GM10847 (cell line): ENCODE measurements around the gene RAB30.

Experiments
- POLR2A ChIP-seq: IDR thresholded peaks from 2 replicates; pipeline ENCODE4 v1.6.1; 2011; ENCODE audit not compliant: insufficient read length; ENCODE audit errors: extremely low read depth

Gene RAB30

DNA sequence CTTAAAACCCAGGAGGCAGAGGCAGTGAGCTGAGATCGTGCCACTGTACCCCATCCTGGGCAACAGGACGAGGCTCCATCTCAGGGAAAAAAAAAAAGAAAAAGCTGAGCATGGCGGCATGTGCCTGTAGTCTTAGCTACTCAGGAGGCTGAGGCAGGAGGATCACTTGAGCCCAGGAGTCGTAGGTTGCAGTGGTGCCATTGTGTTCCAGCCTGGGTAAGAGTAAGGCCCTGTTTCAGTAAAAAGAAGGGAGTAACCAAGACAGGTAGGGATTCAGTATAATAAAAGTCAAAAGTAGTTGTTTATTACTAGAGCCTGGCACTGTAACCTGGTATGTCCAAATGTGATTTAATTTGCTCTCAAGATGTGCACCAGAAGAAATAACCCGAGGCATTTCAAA lies 8.1 kb upstream of the RAB30 start:
- TF ChIP-seq POLR2A = no peak

DNA sequence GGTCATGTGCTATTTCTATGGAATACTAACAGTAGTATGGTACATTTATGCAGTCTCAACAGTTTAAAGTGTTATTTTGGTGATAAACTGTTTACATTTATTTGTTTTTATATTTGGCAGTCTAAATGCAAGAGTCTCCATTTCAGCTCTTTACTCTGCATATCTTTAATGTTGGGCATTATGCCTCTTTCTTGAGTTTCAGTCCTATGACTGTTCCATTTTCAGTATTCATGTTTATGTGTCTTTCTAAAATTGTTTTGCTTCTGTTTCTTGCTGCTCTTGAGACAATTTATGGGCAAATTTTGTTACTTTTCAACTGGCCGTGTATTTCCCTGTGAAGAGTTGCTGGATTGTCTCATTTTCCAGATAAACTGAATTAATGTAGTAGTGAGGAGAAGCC lies 6.6 kb upstream of the RAB30 start:
- no peak for TF ChIP-seq POLR2A

DNA sequence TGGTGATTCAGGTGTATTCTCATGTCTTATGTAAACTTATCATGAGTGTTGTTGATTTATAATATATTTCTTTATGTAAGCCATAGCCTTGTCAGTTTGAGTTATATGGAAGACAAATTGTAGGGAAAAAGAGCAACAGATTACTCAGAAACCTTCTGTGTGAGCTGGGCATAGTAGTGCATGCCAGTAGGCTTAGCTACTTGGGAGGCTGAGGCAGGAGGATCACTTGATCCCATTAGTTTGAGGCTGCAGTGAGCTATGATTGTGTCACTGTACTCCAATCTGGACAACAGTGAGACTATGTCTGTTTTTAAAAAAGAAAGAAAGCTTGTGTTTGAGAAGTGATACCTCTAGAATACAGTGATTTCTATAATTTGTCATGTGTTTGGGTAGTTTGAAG lies 2.2 kb upstream of the RAB30 start:
- no peak for TF ChIP-seq POLR2A

DNA sequence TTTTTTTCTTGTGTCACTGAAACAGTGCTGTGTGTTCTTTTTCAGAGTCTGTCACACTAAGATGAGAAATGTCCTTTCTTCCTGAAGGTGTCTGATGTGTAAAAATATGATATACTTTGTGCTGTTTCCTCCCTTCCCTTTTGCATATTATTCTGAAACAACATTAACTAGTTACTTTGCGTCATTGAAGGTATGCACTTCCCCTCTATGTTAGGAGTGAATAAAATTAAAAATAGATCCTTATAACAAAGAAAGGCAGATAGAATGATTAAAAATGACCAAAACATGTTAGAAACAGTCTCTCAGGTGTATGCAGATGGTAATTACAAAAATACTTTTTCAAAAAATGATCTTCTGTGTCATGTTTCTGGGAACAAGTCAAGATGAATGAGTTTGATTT lies 1.6 kb upstream of the RAB30 start:
- TF ChIP-seq POLR2A = no peak

DNA sequence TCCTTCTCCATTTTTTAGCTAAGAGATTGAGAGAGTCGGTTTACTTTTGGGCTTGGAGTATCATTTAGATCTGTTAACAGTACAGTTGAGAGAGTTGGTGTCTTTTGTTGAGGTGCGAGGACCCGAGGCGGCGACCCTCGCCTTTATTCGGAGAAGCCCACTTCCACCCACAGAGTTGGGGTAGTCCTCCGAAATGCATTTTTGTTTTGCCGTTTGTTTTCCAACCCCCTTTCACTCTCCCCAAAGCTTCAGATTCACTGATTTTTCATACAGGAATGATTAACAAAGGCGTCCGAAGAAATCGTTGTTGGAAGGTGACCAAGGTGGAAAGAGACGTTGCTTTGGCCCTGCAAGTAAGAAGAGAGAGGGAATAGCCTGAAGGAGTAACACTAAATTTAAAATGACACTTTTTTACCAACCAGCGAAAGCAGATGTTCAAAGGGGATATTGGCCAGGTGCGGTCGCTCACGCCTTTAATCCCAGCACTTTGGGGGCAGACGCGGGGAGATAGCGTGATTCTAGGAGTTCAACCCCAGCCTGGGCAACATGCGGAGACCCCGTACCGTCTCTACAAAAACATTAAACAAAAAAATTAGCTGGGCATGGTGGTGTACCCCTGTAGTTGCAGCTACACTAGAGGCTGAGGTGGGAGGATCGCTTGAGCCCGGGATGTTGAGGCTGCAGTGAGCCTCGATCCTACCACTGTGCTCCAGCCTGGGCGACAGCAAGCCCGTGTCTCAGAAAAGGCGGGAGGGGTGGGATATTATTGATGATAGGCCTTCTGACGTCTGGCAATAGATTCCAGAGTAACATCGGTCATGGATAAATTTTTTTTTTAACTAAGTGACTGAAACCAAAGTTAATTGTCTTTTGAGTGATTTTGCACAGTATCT lies 899 bp upstream of the RAB30 start:
- TF ChIP-seq POLR2A = no peak

DNA sequence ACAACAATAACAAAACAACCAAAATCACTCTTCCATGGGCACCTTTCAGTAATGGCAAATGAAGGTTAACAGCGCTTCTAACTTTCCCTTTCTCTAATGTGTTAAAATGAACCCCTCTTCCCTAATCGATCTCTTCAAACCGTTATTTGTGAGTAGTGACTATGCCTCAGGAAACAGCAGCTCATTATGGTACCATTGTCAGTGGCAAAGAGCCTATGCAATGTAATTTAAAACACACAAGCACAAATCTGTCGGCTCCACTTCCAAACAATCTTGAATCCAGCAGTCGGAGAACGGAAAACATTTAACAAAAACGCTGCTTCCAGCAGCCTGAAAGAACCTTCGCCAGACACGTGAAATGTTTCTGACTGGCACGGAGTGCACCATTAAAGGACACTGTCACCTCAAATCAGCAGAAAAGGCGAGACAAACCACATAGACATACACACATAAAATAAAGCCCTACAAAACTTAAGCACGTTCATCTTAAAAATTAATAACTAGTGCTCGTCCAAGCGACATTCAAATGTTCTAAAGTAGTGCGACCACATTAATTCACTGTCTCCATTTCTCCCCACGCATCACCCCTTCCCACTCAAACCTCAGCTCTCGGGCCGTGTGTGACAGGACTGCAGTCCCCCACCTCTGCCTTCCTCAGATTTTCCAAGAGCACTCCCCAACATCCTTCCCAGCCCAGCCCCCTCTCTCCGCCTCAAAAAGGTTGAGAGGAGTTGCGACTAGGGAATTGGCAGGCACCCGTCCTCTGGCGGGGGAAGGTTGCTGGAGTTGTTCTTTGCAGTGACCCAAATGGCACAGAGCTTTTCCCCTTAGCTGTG lies 748 bp downstream of the RAB30 start:
- TF ChIP-seq POLR2A = no peak

DNA sequence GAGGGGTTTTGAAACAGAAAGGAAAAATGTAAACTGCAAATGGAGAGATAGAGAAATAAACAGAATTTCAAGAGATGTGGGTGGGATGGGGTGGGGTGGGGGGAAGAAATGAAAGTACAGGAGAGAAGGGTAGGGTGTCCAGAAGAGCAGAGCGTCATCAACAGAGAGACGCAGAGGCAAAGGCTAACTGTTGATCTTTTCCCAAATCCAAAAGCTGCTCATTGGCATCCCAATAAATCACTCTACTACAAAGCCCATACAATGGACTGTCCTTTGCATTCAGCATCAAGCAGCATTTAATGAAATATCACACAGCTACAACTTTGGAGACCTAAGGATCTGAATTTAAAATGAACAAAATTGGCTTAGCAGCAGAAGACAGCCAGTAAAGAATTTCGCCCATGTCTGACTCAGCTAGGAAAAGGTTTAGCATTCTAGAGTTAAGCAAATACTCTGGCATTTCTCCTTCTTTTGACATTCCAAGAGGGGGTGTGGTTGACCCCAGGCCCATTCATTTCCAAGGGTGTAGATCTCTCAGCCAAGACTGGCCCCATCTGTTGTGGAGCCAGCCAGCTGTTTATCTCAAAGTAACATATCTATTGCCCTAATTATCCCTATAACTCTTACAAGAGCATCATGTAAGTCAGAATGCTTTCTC lies 1.5 kb downstream of the RAB30 start:
- no peak for TF ChIP-seq POLR2A

DNA sequence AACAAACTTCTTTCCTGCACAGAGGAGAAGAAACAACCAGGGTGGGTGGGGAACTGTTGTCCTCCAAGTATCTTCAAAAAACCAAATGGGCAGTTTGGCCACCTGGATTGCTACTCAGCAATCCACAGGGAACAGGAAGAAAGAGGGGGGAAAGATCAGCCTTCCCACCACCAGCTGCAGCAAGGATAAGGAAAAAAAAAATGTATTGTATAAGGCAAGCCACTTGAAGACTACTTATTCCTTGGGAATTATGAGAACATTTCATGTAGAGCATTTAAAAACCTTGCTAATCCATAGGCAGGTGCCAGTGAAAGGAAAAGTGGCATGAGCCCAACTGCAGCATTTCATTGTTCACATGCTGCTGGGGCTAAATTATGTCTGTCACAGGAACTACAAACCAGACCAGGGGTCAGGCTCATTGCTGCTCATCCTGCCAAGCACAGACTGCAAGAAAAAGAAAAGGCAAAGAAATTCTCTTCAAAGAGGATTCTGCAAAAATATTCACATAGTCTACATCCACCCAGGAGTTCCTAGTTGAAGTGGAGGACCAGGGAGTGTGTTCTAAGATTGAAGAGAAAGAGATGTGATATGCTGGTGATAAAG lies 2.2 kb downstream of the RAB30 start:
- no peak for TF ChIP-seq POLR2A

DNA sequence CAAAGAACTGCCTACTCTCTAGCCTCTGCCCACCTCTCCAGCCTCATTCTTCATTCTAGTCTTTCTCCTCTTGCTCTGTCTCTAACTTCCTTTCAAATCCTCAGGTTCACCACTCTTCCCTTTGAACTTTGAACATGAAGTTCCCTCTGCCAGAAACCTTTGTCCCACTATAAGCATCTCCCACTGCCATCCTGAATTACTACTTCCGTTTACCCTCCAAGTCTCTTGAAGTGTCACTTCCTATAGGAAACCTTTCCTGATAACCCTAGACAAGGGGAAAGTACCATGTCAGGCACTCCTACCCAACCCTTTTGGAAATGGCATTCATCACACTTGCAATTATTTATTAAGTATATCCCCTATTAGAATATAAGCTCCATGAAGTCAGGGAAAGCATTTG lies 3.1 kb downstream of the RAB30 start:
- TF ChIP-seq POLR2A = no peak

DNA sequence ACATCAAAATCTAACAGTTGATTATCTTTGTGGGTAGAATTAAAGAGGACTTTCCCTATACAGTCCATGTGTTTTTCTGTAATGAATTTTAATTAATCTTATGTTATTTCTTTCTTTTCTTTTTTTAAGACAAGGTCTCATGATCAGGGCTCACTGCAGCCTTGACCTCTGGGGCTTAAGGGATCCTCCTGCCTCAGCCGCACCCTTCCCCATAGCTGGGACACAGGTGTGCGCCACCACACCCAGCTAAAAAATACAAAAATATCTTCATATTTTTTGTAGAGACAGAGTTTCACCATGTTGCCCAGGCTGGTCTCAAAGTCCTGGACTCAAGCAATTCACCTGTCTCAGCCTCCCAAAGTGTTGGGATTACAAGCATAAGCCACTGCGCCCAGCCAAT lies 7.7 kb downstream of the RAB30 start:
- TF ChIP-seq POLR2A = no peak

DNA sequence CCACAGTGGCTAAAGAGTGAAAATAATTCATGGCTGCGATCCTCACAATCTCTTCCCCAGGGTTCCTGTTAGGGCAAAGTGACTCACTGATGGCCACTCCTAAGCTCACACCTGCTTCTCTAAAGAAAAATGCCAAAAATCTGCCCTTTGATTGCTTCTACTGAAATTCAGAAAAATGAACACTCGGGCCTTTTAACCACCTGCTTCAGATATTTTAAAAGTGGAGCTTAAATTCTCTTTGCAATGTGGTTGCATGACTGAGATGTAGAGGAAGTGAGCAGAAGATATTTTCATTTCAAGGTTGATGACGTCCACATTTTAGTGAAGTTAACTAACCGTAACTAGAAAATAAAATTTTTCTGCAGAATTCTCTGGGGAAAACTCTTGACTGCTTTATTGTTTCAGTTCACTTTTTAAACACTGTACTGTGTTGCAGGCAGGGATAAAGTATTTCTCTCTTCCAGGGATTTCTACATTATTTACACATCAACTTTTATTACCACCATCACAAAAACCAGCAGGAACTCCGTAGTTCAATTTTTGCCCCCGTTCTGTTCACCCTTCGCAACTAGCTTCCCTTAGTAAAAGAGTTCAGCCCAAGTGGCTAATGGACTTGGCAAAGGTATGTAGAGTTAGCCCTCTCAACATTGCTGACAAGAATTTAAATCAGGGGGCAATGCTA lies 8.5 kb downstream of the RAB30 start:
- no peak for TF ChIP-seq POLR2A

DNA sequence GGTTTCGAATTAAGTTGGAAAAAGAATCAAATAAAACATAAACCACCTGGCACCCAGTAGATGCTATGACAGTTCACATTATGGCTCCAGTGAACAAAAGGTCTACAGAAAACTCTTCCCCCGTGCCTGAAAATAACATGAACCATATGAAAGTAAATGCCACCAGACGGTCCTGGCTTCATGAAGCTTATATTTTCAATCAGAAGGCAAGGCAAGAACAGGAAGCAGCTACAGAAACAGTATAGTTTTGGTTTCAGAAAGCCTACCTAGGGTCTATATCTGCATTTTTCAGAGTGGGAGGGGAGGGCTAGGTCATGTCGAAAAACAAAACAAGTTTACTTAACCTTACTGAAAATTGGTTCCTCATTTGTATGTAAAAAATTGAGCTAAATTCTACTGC lies 9.8 kb downstream of the RAB30 start:
- TF ChIP-seq POLR2A = no peak

DNA sequence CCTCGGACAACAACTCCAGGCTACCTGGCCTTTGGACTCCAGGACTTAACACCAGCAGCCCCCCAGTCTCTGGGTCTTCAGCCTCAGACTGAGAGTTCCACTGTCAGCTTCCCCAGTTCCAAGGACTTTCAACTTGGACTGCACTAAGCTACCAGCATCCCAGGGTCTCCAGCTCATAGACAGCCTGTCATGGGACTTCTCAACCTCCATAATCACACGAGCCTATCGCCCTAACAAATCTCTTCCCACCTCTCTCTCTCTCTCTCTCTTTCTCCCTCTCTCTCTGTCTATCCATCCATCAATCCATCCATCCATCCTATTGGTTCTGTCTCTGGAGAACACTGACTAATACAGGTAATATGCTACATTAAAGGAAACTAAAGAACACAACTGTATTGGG lies 10.7 kb downstream of the RAB30 start:
- TF ChIP-seq POLR2A = no peak

DNA sequence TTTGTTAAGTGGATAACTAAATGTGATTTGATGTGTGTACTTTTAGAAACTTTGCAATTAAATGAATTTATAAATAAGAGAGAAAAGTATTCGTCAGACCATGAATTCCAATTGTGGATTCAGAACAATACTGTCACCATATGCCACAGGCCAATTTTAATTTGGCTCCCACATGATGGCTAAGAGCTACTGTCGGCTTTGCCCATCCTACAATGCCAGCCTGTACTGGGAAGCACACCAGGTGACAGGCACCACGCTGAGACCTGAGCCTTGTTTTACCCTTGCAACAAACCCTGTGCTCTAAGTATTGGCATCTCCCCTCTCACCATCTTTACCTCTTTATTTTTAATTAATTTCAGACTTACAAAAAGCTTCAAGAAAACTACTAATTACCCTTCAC lies 14.0 kb downstream of the RAB30 start:
- TF ChIP-seq POLR2A = no peak

DNA sequence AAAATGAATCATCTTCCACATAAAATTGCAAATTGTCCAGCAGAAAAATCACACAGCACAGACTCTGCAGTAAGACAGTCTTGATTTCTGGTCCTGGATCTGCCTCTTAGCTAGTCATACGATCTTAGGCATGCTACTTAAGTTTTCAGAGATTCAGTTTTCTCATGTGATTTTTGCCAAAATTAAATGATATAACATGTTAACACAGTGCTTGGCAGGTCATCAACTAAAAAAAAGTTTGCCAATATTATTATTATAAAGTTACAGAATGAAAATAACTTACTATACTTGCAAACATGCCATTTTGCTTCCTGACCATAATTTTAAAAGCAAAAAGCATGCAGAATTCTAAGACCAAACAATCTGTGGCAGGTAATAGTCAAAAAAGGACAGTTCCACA lies 15.1 kb downstream of the RAB30 start:
- no peak for TF ChIP-seq POLR2A
